ENCODE measurements around the gene TTC7B. TPM values are rescaled to one million over a fixed set of nuclear protein-coding genes. Genes with fewer than 3 reads are reported as not detected.
A peak's percentile ranks its signal among the peaks of the same experiment; 100 is the strongest.

Gene TTC7B
- total and polyA plus RNA-seq, 2 donors (not counting 3 experiments of a cell fraction or from before 2014, with no cell fraction given) = 46.8 to 76.5 TPM

DNA sequence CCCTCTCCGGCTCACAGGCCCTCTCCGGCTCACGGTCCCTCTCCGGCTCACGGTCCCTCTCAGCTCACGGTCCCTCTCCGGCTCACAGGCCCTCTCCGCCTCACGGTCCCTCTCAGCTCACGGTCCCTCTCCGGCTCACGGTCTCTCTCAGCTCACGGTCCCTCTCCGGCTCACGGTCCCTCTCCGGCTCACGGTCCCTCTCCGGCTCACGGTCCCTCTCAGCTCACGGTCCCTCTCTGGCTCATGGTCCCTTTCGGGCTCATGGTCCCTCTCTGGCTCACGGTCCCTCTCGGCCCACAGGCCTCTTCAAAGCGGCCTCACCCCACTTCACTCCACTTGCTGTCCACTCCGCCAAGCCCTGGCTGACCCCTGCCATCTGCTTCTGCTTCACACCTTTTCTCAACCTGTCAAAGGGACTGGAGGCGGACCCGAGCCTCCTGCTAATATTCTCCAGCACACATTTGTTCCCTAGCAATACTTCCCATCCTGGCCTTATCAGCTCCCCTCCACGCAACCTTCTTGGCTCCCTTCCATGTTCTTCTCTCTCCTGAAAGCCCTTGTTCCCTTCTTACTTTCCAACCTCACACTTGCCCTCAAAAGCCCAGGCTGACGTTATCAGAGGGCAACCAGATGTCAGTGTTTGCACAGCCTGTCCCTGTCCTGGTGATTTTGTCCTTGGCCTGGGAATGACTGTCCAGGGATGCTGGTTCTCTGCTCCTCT is 242.7 kb downstream of the TTC7B start:
- Histone ChIP-seq H3K9ac (replicated peaks; ENCODE audit: extremely low read depth, insufficient read depth, low read length) (no peak overlapping the region), H3K9me1 (replicated peaks; ENCODE audit: control insufficient read depth, extremely low read depth, insufficient read depth, low read length) (no peaks in the 10 kb centered on the region), H3K27me3 (ENCODE audit: control insufficient read depth in 2 of 2, insufficient read depth in 2 of 2, low read length in 2 of 2) (no peaks in the 10 kb centered on the region), H3K36me3 (ENCODE audit: control insufficient read depth in 2 of 2, extremely low read depth in 1 of 2, insufficient read depth in 2 of 2, low read length in 2 of 2) (peaks cover 0 to 17% of the 10 kb centered on the region in 2 experiments), H2AFZ (ENCODE audit: low read depth, low read length) (no peak overlapping the region), H3K9me3 (replicated peaks; ENCODE audit: control insufficient read depth, insufficient read depth, low read length) (no peaks in the 10 kb centered on the region), H4K20me1 (replicated peaks; ENCODE audit: control insufficient read depth, extremely low read depth, insufficient read depth, low read length) (no peaks in the 10 kb centered on the region), H3K4me3 (replicated peaks in 1 of 3; ENCODE audit: insufficient read depth in 1 of 3, low read depth in 1 of 3, low read length in 3 of 3) (no peak overlapping the region), H3K4me1 (ENCODE audit: control insufficient read depth, extremely low read depth, insufficient read depth, low read length) (no peaks in the 10 kb centered on the region), H3K4me2 (ENCODE audit: insufficient read depth, low read length) (no peak overlapping the region), H3K79me2 (ENCODE audit: control insufficient read depth, insufficient read depth, low read length) (no peaks in the 10 kb centered on the region), H3K27ac (ENCODE audit: insufficient read depth, low read depth, low read length) (no peak overlapping the region)
- DNase-seq (ENCODE audit: low read depth, low spot score) (peak; percentile 74), FAIRE-seq (no peak)
- dilution Hi-C loops (cut with MboI; ENCODE audit: extremely low pct_ligation_motif_present, low sequenced_read_pairs) (no loop called here), intact Hi-C loops (cut with micrococcal nuclease) (no loop called here)
- TF ChIP-seq POLR2A (IDR thresholded peaks at IDR 0.05; ENCODE audit: low read depth, low read length) (no peak), JUN (IDR thresholded peaks at IDR 0.05; ENCODE audit: borderline replicate concordance, insufficient read depth, insufficient read length, low read depth) (no peak), FOS (IDR thresholded peaks at IDR 0.05; ENCODE audit: borderline replicate concordance, insufficient read depth, low read length) (no peak), GATA2 (IDR thresholded peaks at IDR 0.05; ENCODE audit: insufficient read depth, insufficient read length, low read depth, low read length) (no peak), MYC (IDR thresholded peaks at IDR 0.05; ENCODE audit: low read depth, low read length) (no peak), POLR2AphosphoS5 (IDR thresholded peaks at IDR 0.05; ENCODE audit: insufficient read depth, low read depth, low read length) (no peak), EZH2 (IDR thresholded peaks at IDR 0.05; ENCODE audit: borderline replicate concordance, low read depth, low read length, severe bottlenecking) (no peak)
- TF ChIP-seq, protein P1, sequence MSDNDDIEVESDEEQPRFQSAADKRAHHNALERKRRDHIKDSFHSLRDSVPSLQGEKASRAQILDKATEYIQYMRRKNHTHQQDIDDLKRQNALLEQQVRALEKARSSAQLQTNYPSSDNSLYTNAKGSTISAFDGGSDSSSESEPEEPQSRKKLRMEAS (IDR thresholded peaks at IDR 0.05; ENCODE audit: insufficient read depth, insufficient read length) = no peak
- TF ChIP-seq, protein P2, sequence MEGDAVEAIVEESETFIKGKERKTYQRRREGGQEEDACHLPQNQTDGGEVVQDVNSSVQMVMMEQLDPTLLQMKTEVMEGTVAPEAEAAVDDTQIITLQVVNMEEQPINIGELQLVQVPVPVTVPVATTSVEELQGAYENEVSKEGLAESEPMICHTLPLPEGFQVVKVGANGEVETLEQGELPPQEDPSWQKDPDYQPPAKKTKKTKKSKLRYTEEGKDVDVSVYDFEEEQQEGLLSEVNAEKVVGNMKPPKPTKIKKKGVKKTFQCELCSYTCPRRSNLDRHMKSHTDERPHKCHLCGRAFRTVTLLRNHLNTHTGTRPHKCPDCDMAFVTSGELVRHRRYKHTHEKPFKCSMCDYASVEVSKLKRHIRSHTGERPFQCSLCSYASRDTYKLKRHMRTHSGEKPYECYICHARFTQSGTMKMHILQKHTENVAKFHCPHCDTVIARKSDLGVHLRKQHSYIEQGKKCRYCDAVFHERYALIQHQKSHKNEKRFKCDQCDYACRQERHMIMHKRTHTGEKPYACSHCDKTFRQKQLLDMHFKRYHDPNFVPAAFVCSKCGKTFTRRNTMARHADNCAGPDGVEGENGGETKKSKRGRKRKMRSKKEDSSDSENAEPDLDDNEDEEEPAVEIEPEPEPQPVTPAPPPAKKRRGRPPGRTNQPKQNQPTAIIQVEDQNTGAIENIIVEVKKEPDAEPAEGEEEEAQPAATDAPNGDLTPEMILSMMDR (IDR thresholded peaks at IDR 0.05; ENCODE audit: extremely low read depth in 1 of 2, insufficient read depth in 1 of 2, low read depth in 1 of 2, low read length in 2 of 2) = no peak
- ChIA-PET POLR2A (no interaction called here), CTCF (no interaction called here)
- BruUV-seq (replicated peaks) = no TSS peak

Data from endothelial cell of umbilical vein (primary cell).